Measurements from ENCODE around the gene INPP5B. TPM values are rescaled to one million over a fixed set of nuclear protein-coding genes. Genes with fewer than 3 reads are reported as not detected.
"Not testable (repeated sequence)": the region's sequence is repeated elsewhere in the genome, so short reads cannot be mapped to it uniquely, and the experiment has no call there.

The INPP5B gene
- total RNA-seq, 3 donors from 2014 or later = 21.3 to 34.1 (median 25.6) TPM

- Histone ChIP-seq H3K4me3 (no peak overlapping the region), H3K9me3 (no peaks in the 10 kb centered on the region), H3K27ac (no peak overlapping the region), H3K36me3 (no peaks in the 10 kb centered on the region), H3K27me3 (no peaks in the 10 kb centered on the region), H3K4me1 (no peaks in the 10 kb centered on the region)
- TF ChIP-seq CTCF (IDR thresholded peaks at IDR 0.05) = no peak
- no peak for TF ChIP-seq POLR2A (IDR thresholded peaks at IDR 0.05)
- no peak for TF ChIP-seq POLR2AphosphoS5 (IDR thresholded peaks at IDR 0.05)
- intact Hi-C loops (cut with DNase I; ENCODE audit: low total_unique reads) = loop anchor here (5.0 kb wide), 1 partner anchor 1847 kb away; no protein-coding TSS in a partner anchor
- no peak for DNase-seq (ENCODE audit: low spot score in 2 of 2)
These were observed 2.6 kb downstream of the INPP5B start for GRCh38 chr1:37944086-37944763.

- TF ChIP-seq POLR2A (IDR thresholded peaks at IDR 0.05) (no peak), CTCF (IDR thresholded peaks at IDR 0.05) (no peak), POLR2AphosphoS5 (IDR thresholded peaks at IDR 0.05) (no peak)
- Histone ChIP-seq H3K4me3 (no peak overlapping the region), H3K4me1 (no peaks in the 10 kb centered on the region), H3K27me3 (no peaks in the 10 kb centered on the region), H3K27ac (peak overlapping the region; percentile 33 to 49), H3K9me3 (no peaks in the 10 kb centered on the region), H3K36me3 (no peaks in the 10 kb centered on the region)
- intact Hi-C loops (cut with DNase I; ENCODE audit: low total_unique reads) = loop anchor here (5.0 kb wide), 1 partner anchor 1843 kb away; no protein-coding TSS in a partner anchor
- peak in 1 of 2 donors; percentile 67 for DNase-seq (ENCODE audit: low spot score in 2 of 2)
These were observed 6.4 kb downstream of the INPP5B start for GRCh38 chr1:37940299-37940947.

GRCh38 chr1:37936760-37937159, 10.1 kb downstream of the INPP5B start:
- H3K9me3 ChIP-seq; H3K4me3 ChIP-seq; DNase-seq (ENCODE audit: low spot score in 2 of 2); H3K36me3 ChIP-seq; H3K4me1 ChIP-seq; H3K27ac ChIP-seq; intact Hi-C loops (cut with DNase I; ENCODE audit: low total_unique reads); H3K27me3 ChIP-seq: not testable (repeated sequence)

- no peak for DNase-seq (ENCODE audit: low spot score in 2 of 2)
- no peaks in the 10 kb centered on the region for H3K9me3 ChIP-seq
- H3K4me1 ChIP-seq = no peaks in the 10 kb centered on the region
- no peak for TF ChIP-seq POLR2A (IDR thresholded peaks at IDR 0.05)
- TF ChIP-seq POLR2AphosphoS5 (IDR thresholded peaks at IDR 0.05) = no peak
- TF ChIP-seq CTCF (IDR thresholded peaks at IDR 0.05) = no peak
- intact Hi-C loops (cut with DNase I; ENCODE audit: low total_unique reads) = no loop called here
- H3K4me3 ChIP-seq = no peak overlapping the region
- no peaks in the 10 kb centered on the region for H3K36me3 ChIP-seq
- no peak overlapping the region for H3K27ac ChIP-seq
- no peaks in the 10 kb centered on the region for H3K27me3 ChIP-seq
These were observed 14.1 kb downstream of the INPP5B start for GRCh38 chr1:37932759-37933158.

- Histone ChIP-seq H3K4me1 (no peaks in the 10 kb centered on the region), H3K27ac (peak overlapping the region; percentile 70 to 84), H3K4me3 (peak overlapping the region; percentile 70 to 90 (median 87)), H3K27me3 (no peaks in the 10 kb centered on the region), H3K9me3 (no peaks in the 10 kb centered on the region), H3K36me3 (no peaks in the 10 kb centered on the region)
- TF ChIP-seq POLR2AphosphoS5 (IDR thresholded peaks at IDR 0.05) (no peak), POLR2A (IDR thresholded peaks at IDR 0.05) (no peak), CTCF (IDR thresholded peaks at IDR 0.05) (no peak)
- intact Hi-C loops (cut with DNase I; ENCODE audit: low total_unique reads) = loop anchor here (1.0 kb wide), 1 partner anchor 20 kb away; no protein-coding TSS in a partner anchor
- DNase-seq (ENCODE audit: low spot score in 2 of 2) = peak; percentile 98 to 99
These were observed 15.3 kb downstream of the INPP5B start for GRCh38 chr1:37931361-37932158.
